GM12892 (cell line): ENCODE measurements around the gene LGALS9C.
"Not testable (repeated sequence)": the region's sequence is repeated elsewhere in the genome, so short reads cannot be mapped to it uniquely, and the experiment has no call there.

Experiments used
- POLR2A ChIP-seq: IDR thresholded peaks from 2 replicates; pipeline ENCODE4 v1.6.1; 2011; ENCODE audit warnings: low read depth, low read length, control low read depth
- POLR2AphosphoS5 ChIP-seq: IDR thresholded peaks from 2 replicates; pipeline ENCODE4 v1.6.1; 2011; ENCODE audit warnings: low read depth, low read length, control low read depth
- TAF1 ChIP-seq: IDR thresholded peaks from 2 replicates; pipeline ENCODE4 v1.6.1; 2011; ENCODE audit warnings: low read depth, mild to moderate bottlenecking, control low read depth, low read length, borderline replicate concordance

- not testable (repeated sequence) for TF ChIP-seq POLR2A, POLR2AphosphoS5, TAF1
Observed at GRCh38 chr17:18487633-18488032, 11.0 kb downstream of the LGALS9C start.
